ENCODE measurements around the gene RBM15.

Gene RBM15

DNA sequence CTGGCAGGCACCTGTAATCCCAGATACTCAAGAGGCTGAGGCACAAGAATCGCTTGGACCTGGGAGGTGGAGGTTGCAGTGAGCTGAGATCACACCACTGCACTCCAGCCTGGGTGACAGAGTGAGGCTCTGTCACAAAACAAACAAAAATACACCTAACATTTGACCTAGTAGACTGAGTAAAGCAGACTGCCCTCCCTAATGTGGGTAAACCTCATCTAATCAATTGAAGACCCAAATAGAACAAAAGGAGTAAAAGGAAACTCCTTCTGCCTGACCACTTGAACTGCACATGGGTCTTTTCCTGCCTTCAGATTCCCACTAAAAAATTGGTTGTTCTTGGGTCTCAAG, 19.0 kb upstream of the RBM15 start:
- no peak for DNase-seq

GRCh38 chr1:110321045-110321444, 18.1 kb upstream of the RBM15 start:
- DNase-seq: no peak

GRCh38 chr1:110321846-110322245, 17.3 kb upstream of the RBM15 start:
- DNase-seq: no peak

GRCh38 chr1:110324667-110325066, 14.5 kb upstream of the RBM15 start:
- no peak for DNase-seq

DNA sequence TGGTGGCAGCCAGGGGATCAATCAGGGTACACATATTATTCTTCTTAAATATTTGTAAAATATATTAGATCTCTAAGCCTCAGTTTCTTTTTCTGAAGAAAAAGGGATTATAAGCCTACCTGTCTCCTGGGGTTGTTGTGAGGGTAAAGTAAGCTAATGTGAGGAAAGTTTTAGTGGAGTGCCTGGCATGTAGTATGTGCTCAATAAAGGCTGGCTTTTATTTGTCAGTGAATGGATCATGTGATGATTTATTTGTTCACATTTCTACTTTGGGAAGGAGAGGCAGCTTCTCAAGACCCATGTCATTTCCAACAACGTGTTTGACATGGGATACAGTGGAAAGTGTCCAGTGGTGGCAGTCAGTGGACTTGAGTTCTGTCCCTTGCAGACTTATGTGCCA, 12.4 kb upstream of the RBM15 start:
- no peak for DNase-seq

GRCh38 chr1:110328274-110328673, 10.9 kb upstream of the RBM15 start:
- DNase-seq: no peak

GRCh38 chr1:110328700-110329099, 10.5 kb upstream of the RBM15 start:
- no peak for DNase-seq

DNA sequence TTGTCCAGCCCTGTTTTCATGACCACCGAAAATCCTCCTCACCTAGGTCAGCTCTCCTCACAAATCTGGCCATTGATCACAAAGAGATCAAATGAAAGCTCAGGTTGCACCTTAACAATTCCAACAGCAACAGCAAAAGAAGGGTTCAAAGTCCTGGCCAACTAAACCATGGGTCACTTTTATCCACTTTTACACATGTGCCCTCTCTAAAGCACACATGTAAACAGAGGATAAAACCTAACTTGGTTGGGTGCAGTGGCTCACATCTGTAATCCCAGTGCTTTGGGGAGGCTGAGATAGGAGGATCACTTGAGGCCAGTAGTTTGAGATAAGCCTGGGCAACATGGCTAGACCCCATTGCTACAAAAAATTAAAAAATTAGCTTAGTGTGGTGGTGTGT, 3.9 kb upstream of the RBM15 start:
- DNase-seq: no peak

- peak; percentile 12 for DNase-seq
Measured at GRCh38 chr1:110336300-110337039, 2.7 kb upstream of the RBM15 start.

GRCh38 chr1:110337704-110338308, 1.4 kb upstream of the RBM15 start:
- DNase-seq: peak; percentile 64

DNA sequence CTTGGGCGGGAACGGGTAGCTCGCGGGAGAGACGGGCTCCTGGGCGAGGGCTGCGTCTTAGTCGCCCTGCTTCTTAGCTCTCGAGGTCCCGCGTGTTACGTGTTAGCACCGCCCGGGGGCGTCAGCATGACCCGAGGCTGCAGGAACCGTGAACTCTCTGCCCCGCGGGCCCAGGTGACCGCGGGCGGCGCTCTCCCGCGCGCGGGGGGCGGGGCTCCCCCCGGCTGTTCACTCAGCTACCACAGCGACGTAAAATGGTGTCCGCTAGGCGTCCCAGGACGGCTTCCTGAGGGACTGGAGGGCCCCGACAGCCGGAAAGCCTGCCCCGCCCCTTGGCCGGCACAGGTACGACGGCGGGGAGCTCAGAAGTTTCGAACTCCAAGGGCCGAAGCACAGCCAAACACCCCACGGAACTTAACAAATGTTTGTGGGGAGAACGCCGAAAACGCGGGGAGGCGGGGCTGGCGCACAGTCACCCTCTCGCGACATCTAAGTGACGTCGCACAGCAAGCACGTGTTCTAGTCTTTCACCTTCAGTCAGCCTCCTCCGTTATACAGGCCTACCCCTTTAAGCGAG, 780 bp upstream of the RBM15 start:
- peak; percentile 93 for DNase-seq

GRCh38 chr1:110339407-110340206, 430 bp downstream of the RBM15 start:
- peak; percentile 50 for DNase-seq

DNA sequence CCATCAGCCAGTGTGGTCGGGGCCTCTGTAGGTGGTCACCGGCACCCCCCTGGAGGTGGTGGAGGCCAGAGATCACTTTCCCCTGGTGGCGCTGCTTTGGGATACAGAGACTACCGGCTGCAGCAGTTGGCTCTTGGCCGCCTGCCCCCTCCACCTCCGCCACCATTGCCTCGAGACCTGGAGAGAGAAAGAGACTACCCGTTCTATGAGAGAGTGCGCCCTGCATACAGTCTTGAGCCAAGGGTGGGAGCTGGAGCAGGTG, 961 bp downstream of the RBM15 start:
- no peak for DNase-seq

DNA sequence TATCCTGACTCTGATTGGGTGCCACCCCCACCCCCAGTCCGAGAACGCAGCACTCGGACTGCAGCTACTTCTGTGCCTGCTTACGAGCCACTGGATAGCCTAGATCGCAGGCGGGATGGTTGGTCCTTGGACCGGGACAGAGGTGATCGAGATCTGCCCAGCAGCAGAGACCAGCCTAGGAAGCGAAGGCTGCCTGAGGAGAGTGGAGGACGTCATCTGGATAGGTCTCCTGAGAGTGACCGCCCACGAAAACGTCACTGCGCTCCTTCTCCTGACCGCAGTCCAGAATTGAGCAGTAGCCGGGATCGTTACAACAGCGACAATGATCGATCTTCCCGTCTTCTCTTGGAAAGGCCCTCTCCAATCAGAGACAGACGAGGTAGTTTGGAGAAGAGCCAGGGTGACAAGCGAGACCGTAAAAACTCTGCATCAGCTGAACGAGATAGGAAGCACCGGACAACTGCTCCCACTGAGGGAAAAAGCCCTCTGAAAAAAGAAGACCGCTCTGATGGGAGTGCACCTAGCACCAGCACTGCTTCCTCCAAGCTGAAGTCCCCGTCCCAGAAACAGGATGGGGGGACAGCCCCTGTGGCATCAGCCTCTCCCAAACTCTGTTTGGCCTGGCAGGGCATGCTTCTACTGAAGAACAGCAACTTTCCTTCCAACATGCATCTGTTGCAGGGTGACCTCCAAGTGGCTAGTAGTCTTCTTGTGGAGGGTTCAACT, 2.1 kb downstream of the RBM15 start:
- DNase-seq: no peak

DNA sequence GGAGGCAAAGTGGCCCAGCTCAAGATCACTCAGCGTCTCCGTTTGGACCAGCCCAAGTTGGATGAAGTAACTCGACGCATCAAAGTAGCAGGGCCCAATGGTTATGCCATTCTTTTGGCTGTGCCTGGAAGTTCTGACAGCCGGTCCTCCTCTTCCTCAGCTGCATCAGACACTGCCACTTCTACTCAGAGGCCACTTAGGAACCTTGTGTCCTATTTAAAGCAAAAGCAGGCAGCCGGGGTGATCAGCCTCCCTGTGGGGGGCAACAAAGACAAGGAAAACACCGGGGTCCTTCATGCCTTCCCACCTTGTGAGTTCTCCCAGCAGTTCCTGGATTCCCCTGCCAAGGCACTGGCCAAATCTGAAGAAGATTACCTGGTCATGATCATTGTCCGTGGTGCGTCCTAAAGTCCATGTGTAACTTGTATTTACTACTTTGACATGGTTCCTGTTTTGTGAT, 2.7 kb downstream of the RBM15 start:
- DNase-seq: no peak

- no peak for DNase-seq
Measured at GRCh38 chr1:110343249-110343648, 4.1 kb downstream of the RBM15 start.

- no peak for DNase-seq
Measured at GRCh38 chr1:110344152-110344551, 5.0 kb downstream of the RBM15 start.

DNA sequence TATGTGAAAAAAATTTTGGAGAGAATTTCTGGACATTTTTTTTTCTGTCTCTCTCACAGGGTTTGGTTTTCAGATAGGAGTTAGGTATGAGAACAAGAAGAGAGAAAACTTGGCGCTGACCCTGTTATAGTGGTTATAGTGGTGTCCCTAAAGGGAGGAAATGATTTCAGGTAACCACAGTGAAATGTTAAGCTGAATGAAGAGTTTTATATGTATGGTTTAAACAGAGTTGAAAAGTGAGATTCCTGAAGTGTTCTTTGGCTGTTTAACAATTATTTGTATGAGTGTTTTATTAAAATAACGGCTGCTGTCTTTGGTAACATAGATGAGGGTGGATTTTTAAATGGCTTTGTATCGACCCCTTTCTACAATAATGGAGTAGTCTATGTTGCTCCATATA, 6.3 kb downstream of the RBM15 start:
- DNase-seq: no peak

DNA sequence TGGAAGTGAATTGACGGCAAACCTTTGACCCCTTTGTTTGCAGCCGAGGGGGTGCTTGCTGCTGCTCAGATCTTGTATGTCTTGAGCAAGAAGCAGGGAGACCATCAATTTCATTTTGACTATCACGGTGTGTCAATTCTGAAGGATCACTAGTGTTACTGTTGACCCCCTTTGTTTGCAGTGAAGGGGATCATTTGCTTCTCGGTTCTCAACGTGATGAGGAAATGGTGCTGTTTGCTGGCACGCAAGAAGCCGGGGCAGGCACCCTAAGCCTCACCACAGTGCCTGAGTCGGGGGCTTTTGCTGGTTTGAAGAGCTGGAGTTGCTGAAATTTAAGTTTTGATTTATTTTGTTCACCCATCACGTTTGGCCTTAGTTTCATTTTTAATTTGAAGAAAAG, 7.5 kb downstream of the RBM15 start:
- no peak for DNase-seq

GRCh38 chr1:110347182-110347893, 8.2 kb downstream of the RBM15 start:
- DNase-seq: no peak

- DNase-seq: no peak
Measured at GRCh38 chr1:110348050-110348449, 8.9 kb downstream of the RBM15 start.

DNA sequence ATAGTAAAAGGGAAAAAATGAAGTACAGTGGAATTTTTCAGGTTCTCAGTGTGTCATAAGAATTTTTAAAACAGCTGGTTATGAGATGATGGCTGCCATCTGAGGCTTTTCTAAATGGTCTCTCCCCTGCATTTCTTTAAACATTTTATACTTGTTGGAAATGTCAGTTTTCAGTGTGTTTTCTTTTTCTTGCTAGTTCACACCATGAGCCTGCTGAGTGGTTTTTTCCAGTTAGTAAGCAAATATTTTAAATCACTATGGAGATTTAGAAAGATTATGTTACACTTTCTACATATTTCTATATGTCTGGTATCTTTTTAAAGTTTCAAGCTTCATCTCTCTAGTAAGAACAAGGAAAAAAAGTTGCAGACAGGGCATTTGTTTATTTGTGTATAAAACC, 9.6 kb downstream of the RBM15 start:
- DNase-seq: no peak

DNA sequence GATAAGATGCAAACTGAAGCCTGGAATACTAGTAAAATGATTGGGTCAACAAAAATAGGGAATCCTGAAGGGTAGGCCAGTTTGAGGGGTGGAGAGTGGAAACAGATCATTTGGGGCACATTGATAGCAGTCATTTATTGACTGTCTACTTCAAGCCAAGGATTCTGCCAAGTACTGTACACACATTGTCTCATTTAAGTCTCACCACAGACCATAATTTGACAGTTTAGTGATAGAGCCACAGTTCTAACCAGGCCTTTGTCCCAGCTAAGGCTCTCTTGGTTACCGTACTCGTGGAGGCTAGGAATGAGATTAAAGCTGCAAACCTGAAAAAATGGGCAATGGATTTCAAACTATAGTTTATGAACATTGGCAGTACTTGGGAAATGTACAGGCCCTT, 11.2 kb downstream of the RBM15 start:
- DNase-seq: no peak
